Muscle layer of colon (tissue), 2 donors: ENCODE data around the gene ETFA.

Experiments
- H3K27ac ChIP-seq: one replicate; pipeline ENCODE4 v1.7.0; 2013; ENCODE audit warnings: low read depth, mild to moderate bottlenecking, low read length, moderate library complexity
- H3K27me3 ChIP-seq, 2 donors: one replicate each; pipeline ENCODE4 v1.7.0; 2013; ENCODE audit warnings: low read length in 2 of 2, mild to moderate bottlenecking in 2 of 2; ENCODE audit not compliant: insufficient read depth in 2 of 2, control insufficient read depth in 1 of 2
- H3K36me3 ChIP-seq: one replicate; pipeline ENCODE4 v1.7.0; 2013; ENCODE audit warnings: mild to moderate bottlenecking, low read length; ENCODE audit not compliant: insufficient read depth
- H3K4me1 ChIP-seq: one replicate; pipeline ENCODE4 v1.7.0; 2013; ENCODE audit warnings: mild to moderate bottlenecking, low read length; ENCODE audit not compliant: insufficient read depth
- H3K4me3 ChIP-seq, 2 donors: one replicate each; pipeline ENCODE4 v1.7.0; 2013; ENCODE audit warnings: low read length in 2 of 2, low read depth in 1 of 2, mild to moderate bottlenecking in 1 of 2, moderate library complexity in 1 of 2
- H3K9ac ChIP-seq: one replicate; pipeline ENCODE4 v1.7.0; 2013; ENCODE audit warnings: low read length
- H3K9me3 ChIP-seq: one replicate; pipeline ENCODE4 v1.7.0; 2013; ENCODE audit warnings: mild to moderate bottlenecking, low read length
- donor health status: abdominal sarcoma.
- donor health status: Adenocarcinoma of cecum.

Gene ETFA

DNA sequence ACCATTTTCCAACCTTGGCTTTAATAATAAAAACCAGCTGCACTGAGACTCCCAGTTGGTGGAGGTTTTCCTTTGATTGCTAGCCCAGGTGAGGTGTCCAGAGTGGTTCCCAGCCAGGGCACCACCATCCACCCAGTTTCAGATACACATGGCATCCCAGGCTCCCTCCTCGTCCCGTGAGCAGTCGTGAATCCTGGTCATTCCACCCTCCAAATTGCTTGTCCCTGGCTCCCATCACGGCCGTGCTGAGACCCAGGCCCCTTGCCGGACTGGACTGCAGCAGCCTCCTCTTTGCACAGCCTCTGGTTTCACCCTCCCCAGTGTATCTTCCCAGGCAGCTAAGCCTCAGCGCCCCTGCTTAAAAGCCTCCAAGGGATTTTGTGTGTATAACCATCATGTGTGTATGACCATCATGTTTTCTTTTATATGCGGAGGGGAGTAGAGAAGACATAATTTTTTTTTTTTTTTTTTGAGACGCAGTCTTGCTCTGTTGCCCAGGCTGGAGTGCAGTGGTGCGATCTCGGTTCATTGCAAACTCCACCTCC is 106.3 kb downstream of the ETFA start:
- no peak overlapping the region for H3K4me3 ChIP-seq
- peaks cover 11% of the 10 kb centered on the region for H3K36me3 ChIP-seq
- H3K27ac ChIP-seq = no peak overlapping the region
- no peak overlapping the region for H3K9ac ChIP-seq
- H3K4me1 ChIP-seq = peaks cover 17% of the 10 kb centered on the region
- H3K9me3 ChIP-seq = no peaks in the 10 kb centered on the region
- H3K27me3 ChIP-seq = no peaks in the 10 kb centered on the region

DNA sequence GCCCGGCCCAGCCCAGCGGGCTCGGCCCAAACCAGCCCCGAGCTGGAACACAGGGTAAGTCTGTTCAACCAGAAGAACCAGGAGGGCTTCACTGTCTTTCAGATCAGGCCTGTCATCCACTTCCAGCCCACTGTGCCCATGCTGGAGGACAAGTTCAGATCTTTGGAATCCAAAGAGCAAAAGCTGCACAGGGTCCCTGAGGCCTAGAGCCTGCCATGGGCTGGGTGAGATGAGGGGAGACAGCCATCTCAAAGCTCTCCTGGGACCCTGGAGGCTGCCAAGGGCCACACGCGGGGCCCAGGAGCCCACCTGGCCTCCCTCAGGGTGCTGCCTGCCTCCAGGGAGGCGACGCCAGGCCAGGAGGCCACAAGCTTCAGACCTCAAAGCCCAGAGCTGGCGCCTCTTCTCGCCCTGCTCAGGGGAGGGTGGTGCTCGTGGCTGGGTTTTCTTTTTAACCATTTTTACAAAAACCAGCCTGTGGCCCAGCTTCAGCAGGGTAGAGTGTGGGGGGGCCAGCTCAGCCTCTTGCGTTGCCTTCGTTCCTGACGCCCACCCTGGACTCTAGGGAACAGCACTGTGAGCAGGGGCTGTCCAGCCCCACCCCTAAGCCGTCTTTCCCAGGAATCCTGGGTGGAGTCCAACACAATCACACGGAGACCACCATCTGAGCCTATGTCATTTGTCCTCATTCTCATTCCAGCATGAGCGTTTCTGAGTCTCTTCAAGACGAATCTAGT is 107.0 kb downstream of the ETFA start:
- Histone ChIP-seq H3K4me1 (peaks cover 19% of the 10 kb centered on the region), H3K36me3 (peaks cover 11% of the 10 kb centered on the region)

DNA sequence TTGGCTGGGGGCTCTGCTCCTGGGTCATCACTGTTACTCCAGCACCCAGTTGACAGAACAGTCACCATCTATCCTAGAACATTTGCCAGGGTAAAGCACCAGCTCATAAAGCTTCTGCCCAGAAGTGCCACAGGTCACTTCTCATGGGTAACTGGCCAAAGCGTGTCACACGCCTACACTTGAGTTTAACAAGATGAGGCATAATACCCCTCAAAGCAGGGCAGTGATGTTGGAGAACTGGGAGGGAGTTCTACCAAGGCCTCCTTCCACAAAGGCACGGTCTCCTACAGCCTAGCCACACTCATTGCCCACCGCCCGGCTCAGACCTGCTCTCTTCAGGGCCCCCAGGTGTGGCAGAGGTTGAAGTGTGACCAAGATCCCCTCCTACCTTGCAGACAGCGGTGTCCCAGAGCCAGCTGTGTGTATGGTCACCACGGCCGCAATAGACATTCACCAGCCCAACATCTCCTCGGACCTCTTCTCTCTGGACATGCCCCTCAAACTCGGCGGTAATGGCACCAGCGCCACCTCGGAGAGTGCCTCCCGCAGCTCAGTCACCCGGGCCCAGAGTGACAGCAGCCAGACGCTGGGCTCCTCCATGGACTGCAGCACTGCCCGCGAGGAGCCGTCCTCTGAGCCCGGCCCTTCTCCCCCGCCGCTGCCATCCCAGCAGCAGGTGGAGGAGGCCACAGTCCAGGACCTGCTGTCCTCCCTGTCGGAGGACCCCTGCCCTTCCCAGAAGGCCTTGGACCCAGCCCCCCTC is 107.7 kb downstream of the ETFA start:
- no peak overlapping the region for H3K4me3 ChIP-seq
- no peak overlapping the region for H3K9ac ChIP-seq

More for the DNA sequence above, 107.0 kb downstream of the ETFA start:
- H3K27me3 ChIP-seq = no peaks in the 10 kb centered on the region
- H3K27ac ChIP-seq = no peak overlapping the region
- no peak overlapping the region for H3K4me3 ChIP-seq
- no peaks in the 10 kb centered on the region for H3K9me3 ChIP-seq
- H3K9ac ChIP-seq = no peak overlapping the region

DNA sequence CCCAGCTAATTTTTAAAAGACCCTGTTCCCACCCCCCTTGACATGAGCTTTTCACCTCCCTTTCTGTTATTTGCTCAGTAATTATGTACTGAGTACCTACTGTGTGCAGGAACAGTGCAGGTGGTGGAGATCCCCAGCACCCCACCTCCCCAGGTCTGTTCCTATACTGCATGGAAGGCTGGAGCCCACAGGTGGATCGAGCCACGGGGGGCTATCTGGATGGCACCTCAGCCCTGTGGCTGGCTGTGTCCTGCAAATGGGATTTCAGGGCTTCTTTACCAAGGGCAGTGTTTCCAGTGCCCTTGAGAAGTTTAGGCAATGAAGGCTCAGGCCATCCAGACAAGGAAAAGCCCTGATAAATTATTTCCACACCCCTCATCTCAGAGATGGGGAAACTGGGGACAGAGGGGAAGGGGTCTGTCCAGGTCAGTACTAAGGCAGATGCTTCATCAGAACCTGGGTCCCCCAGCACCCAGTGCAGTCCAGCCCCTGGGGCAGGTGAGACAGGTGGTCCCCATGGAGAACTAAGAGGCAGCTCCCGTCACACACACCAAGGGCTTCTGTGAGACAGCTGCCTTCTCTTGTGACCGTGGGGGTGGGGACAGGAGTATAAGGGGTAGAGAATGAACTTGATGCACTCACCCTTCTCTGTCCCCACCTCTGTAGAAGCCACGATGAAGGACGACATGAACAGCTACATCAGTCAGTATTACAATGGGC is 109.6 kb downstream of the ETFA start:
- no peak overlapping the region for H3K27ac ChIP-seq
- no peak overlapping the region for H3K9ac ChIP-seq
- H3K9me3 ChIP-seq = no peaks in the 10 kb centered on the region
- no peak overlapping the region for H3K4me3 ChIP-seq
- H3K27me3 ChIP-seq = no peaks in the 10 kb centered on the region
- peaks cover 35% of the 10 kb centered on the region for H3K4me1 ChIP-seq
- H3K36me3 ChIP-seq = no peaks in the 10 kb centered on the region

More for the DNA sequence above, 107.7 kb downstream of the ETFA start:
- Histone ChIP-seq H3K36me3 (peaks cover 7% of the 10 kb centered on the region), H3K9me3 (no peaks in the 10 kb centered on the region), H3K27me3 (no peaks in the 10 kb centered on the region), H3K4me1 (peaks cover 26% of the 10 kb centered on the region), H3K27ac (no peak overlapping the region)

DNA sequence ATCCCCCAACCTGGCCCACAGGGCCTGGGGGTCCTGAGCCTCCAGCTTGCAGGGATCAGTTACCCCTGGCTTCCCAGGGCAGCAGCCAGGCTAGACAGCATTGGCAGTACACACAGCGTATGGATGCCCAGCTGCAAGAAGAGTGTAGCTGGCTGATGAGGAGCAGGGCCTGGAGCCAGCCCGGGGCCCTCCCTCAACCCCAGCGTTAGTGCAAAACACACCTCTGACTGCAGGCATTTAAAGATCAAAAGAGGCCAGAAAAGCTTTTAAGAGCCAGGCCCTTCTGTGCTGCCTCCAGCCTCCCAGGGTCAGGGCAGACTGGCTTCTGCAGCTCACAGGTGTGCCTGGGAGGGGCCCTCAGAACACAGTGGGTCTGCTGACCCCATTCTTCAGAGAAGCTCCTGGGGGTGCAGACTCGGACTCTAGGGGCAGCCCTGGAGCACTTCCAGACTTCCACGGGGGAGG is 110.6 kb downstream of the ETFA start:
- Histone ChIP-seq H3K9me3 (no peaks in the 10 kb centered on the region), H3K36me3 (no peaks in the 10 kb centered on the region), H3K4me1 (peaks cover 39% of the 10 kb centered on the region), H3K9ac (no peak overlapping the region), H3K4me3 (no peak overlapping the region), H3K27me3 (no peaks in the 10 kb centered on the region), H3K27ac (no peak overlapping the region)

DNA sequence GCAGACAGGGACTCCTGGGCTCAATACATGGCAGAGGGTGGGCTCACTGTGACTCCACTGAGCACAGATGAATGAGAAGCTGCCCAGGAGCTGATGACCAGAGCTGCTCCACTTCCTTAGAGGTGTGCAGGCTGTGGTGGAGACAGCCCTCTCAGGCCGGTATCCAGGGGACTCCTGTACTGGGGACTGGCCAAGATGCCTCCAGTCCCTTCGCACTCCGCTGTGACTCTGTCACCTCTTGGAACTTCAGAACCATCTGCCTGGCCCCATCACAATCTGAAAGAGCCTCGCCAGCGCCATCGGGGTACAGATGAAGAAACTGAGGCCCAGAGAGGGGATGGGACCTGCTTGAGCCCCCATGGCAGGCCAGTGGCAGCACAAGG is 111.2 kb downstream of the ETFA start:
- Histone ChIP-seq H3K9me3 (no peaks in the 10 kb centered on the region), H3K4me1 (peaks cover 39% of the 10 kb centered on the region), H3K27me3 (no peaks in the 10 kb centered on the region), H3K9ac (no peak overlapping the region), H3K27ac (no peak overlapping the region), H3K36me3 (no peaks in the 10 kb centered on the region), H3K4me3 (no peak overlapping the region)

DNA sequence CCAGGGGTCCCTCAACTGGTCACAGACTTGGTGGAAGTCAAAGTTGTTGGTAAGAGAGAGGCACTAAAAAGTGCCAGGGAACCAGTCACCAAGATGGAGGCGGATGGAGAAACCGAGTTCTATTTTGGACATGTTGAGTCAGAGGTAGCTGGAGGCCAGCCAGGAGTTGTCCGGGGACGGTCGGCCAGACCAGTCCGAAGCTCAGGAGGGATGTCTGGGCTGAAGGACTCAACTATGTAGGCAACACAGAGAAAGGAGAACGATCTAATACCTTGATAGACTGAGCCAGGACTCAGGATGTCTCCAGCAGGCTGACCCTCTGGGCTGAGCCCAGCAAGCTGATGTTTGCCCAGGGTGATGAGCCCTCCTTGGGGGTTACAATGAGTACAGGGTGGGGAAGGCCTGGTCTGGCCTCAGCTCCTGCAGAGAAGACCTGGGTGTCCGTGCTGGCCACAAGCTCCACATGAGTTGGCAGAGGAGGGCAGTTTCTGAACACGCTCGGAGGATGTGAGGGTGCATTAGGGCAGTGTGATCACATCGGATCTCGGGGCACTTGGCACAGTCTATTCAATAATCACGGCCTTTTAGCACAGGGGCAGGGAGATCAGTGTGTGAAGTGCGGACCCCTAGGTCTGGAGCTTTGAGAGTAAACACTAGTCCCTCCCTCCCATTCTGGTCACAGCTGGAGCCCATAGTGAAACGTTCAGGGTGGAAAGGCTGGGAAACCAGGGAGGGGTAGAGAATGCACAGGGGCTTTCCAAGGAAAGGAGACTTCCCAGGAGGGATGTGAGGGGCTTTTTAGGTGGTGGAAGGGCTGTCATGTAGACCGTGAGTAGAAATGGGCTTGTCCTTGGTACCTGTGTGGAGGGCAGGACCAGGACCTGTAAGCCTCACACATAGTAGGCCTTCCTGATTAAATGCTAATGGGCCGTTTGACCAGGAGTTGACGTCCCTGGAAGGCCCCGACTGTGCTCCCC is 111.9 kb downstream of the ETFA start:
- H3K27ac ChIP-seq = no peak overlapping the region
- no peak overlapping the region for H3K9ac ChIP-seq
- H3K36me3 ChIP-seq = no peaks in the 10 kb centered on the region
- peaks cover 39% of the 10 kb centered on the region for H3K4me1 ChIP-seq
- H3K27me3 ChIP-seq = no peaks in the 10 kb centered on the region
- no peaks in the 10 kb centered on the region for H3K9me3 ChIP-seq
- no peak overlapping the region for H3K4me3 ChIP-seq

DNA sequence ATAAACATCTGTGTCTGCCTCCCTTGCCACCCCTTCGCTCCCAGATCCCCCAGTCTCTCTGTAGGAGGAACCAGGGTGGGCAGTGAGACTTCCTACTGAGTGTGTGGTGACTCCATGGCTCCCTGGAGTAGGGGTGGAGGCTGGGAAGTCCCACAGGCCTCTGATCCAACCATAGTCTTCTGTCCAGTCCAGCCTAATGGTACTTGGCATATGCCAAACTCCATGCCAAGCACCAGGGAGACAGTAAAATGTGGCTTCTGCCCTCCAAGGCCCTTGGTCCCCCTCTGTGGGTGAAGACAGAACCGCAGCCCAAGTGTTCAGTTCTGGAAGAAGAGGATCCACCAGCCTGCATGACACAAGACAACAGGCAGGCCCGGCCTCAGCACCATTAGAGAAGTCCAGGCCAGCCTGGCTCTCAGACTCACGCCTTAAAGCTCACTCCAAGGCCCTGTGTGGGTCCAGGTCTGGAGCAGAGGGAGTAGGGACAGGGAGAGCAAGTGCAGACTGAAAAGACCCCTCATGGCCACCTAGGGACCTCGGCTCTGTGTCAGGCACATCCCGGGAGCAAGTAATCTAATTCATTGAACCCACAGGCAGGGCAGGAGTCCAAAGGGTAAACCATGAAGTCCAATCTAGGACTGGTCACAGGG is 112.7 kb downstream of the ETFA start:
- H3K36me3 ChIP-seq = no peaks in the 10 kb centered on the region
- peaks cover 39% of the 10 kb centered on the region for H3K4me1 ChIP-seq
- H3K9me3 ChIP-seq = no peaks in the 10 kb centered on the region
- no peak overlapping the region for H3K27ac ChIP-seq
- no peak overlapping the region for H3K9ac ChIP-seq
- H3K27me3 ChIP-seq = no peaks in the 10 kb centered on the region
- no peak overlapping the region for H3K4me3 ChIP-seq

DNA sequence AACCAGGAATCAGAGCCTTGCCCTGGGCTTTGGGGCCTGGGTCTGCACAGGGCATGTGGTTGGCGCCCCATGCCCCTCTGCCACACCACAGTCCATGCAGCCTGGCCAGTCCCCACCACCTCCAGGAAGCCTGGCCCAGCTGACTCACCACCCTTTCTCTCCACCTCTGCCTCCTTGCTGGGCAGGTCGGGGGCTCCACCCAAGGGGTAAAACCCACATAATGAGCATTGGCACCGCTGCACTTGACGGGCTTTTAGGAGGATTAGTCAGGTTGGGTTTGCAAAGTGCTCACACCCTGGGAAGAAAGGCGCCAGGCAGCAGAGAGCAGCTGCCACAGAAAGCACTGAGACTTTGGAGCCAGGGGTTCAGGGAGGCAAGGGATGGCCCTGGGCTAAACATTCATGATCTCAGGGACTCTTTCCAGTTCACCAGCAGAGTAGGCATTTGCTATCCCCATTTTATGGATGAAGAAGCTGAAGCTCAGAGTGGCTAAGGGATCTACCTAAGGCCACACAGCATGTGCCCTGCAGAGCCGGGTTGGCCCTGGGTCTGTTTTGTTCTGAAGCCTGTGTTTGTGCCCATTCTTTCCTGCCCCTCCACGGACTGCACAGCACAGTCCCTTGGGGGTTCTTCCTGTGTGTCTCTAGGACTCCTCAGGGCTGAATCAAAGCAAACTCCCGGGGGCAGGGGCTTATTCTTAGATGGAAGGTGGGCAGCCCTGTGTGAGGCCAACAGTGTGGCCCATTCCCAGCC is 113.4 kb downstream of the ETFA start:
- no peak overlapping the region for H3K4me3 ChIP-seq
- no peak overlapping the region for H3K9ac ChIP-seq
- H3K27me3 ChIP-seq = peaks cover 0 to 3% of the 10 kb centered on the region in 2 donors
- no peak overlapping the region for H3K27ac ChIP-seq
- peaks cover 39% of the 10 kb centered on the region for H3K4me1 ChIP-seq
- H3K9me3 ChIP-seq = no peaks in the 10 kb centered on the region
- no peaks in the 10 kb centered on the region for H3K36me3 ChIP-seq
